Activated effector memory CD4-positive, alpha-beta T cell treated with Interleukin-2 at 50 U/mL for 16 hours (primary cell): Measurements from ENCODE around the gene NRCAM.

ENCODE experiments used
- DNase-seq: peaks from one replicate; pipeline ENCODE4 v3.0.0-alpha.2; 2020

NRCAM gene

DNA sequence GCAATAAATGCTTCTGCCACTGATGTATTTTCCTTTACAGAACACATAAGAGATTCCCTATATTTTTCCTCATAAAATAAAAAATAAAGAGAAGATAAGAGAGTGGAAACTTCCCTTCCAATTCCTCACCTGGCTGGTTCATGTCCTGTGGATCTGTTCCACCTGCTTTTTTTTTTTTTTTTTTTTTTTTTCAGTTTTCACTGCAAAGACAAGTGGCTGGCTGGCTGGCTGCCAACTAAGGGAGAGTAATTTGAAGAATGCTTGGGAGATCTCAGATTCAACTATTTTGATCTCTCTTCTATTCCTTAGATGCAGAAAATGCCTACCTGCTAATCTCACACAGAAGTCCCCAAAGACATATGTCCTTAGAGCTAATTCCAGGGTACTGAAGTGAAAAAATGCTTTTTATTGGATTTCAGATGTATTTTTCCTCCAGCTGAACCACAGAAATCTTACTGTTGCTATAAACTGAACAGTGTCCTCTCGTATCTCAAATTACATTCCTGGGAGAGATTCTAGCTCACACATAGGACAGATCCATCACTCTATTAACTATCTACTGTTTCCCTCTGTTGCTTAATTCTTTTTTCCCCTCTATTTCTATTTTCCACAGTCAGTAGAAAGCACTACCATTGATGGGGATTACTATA lies 120.8 kb downstream of the NRCAM start:
- no peak for DNase-seq

DNA sequence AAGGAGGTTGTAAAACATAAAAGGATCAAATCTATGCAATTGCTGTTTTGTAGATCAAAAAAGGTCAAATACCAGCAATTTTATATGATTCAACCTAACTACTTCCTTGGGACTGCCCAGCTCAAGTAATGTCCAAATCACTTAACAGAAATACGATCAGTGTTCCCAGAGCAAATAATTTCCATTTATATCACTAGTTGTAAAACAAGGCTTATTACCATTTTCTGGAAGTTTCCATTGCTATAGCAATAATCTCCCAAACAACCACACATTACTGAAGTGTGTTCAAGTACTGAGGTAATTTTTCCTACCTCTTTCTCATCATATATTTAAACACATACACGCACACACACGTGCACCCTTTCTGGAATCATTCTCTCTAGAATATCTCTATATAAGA lies 123.3 kb downstream of the NRCAM start:
- DNase-seq = no peak

DNA sequence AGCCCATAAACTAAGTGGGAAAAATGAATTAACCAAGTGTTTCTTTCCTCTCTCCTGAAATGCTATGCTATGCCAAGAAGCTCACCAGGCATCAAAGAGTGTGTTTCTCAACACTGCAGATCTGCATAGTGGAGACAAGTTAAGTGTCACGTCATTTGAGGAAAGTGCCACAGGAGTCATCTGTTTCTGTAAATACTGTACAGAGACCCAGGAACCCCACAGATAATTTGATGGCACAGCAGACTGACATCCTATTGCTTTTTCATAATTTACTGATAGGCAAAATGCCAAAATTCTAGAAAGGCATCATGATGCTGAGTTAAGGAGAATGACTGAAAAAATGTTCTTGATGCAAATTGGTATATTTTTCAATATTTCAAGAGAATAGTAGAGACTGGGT lies 124.3 kb downstream of the NRCAM start:
- no peak for DNase-seq

DNA sequence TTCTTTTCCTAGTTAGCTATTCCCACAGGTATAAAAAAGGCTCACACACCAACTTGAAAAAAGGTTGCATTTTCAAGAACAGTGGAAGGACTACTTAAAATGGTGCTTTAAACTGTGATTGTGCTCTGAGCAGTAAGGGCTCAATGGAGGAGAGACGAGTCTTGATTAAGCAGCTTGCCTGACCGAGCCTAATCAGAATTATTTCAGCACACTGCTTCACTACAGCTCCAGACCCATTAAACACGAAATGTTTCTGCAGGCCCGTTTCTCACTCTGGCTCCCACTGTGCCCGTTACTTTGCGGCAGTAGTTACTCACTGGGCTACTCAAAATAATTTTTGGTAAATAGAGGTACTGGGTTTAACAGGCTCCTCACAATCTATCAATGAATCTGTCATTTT lies 126.0 kb downstream of the NRCAM start:
- no peak for DNase-seq

DNA sequence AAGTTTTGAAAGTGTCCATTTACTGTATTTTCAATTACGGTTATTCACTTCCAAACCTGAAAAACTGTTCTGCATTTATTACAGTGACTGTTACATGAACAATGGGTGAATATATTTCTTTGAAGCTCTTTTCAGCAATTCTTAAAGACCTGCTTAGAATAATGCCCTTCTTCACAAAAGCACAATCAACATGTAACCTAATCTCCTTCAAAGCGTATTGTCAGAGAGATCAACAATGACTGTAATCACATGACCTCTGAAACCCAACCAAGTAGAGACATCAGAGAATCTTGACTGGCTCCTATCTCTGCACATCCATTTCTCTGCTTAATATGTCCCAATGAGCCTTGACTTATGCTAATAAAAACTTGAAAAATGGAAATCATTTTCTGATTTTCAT lies 126.7 kb downstream of the NRCAM start:
- no peak for DNase-seq

DNA sequence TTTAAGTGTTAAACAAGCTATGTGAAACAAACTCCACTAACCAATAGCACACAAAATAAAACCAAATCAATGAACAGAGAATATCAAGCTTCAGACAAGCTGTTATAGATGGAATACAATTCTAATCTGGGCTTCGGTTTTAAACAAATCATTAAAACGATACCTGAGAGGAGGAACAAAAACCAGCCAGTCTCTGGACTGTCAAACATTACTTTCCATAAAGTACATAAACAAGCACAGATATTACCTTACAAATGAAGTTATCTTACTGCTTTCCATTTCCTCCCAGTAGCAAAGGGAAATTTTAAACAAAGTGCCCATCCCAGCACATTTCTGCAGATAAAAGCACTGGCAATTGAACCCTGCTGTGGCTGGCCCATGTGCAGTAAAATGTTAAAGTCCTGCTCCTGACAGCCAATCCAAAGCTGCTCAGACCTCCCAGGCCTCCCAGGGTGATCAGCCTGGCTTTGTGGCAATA lies 128.0 kb downstream of the NRCAM start:
- DNase-seq = no peak

DNA sequence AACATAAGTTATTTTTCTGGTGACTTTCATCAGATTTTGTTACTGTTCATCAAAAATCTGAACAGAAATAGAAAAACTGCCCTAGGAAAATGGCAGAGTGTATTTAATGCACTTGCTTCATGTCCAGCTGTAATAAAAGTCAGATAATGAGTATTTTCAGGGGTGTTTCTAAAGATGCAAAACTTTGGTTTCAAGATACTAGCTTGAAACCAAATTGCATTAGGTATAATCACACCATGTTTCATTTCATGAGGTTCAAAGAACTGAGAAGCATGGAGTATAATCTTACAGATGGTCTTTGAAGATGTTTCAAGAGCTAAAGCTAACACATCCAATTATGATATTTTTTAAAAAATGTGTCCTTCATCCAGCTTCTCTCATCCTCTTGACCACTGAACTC lies 128.9 kb downstream of the NRCAM start:
- no peak for DNase-seq

DNA sequence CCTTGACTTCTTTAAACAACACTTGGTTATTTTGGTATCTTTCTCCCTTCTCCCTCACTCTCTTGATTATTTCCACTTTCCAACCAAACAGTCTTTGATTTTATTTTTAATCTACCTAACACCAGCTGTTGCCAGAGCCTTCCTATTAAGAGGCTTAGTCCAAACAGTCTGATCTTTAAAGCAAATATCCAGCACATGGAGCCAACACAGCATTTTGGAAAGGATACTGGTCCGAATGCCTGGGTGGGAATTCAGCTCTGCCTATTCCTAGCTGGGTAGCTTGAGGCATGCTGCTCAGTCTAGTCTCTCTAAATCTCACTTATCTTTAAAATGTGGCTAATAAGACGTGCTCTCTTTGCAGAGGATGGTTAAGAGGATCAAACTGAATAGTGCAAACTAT lies 129.3 kb downstream of the NRCAM start:
- no peak for DNase-seq

DNA sequence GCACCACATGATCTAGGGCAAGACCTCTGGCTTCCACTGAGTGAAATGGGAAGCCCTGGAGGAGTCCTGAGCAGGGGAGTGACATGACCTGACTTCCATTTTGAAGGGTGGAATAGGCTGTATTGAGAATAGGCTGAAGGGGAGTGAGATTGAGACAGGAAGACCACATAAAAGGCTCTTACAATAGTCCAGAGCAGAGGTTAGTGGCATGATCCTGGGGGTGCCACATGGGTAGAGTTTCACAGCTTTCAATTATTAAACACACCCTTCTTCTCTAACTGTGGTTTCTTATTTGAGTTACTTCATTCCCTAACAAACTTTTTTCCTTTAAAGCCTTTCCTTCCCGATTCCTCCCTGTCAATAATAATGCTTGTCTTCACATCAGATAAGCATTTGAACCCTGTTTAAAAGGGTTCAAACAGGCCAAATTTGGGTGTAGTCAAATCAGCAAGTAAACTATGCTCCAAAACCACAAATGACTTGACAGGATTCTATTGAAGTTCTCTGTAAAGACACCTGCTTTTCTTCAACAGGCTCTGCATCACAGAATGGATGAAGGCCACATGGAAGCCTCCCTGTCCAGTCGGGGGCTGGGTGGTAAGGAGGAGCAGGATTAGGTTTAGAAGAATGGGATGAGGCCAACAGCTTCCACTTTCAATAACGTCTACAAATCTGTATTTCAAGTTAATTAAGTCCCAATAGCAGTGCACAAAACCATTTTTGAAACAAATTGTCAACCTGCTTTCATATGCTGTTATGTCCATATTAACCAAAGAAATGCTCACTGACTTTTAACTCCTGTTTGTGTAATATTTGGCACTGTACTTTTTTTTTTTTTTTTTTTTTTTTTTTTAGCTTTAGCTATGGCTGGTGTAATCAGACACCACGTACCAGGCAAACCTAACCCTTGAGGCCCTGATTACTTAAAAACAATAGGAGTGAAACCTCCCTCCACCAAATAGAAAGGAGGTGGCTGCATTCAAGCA lies 131.9 kb downstream of the NRCAM start:
- no peak for DNase-seq

DNA sequence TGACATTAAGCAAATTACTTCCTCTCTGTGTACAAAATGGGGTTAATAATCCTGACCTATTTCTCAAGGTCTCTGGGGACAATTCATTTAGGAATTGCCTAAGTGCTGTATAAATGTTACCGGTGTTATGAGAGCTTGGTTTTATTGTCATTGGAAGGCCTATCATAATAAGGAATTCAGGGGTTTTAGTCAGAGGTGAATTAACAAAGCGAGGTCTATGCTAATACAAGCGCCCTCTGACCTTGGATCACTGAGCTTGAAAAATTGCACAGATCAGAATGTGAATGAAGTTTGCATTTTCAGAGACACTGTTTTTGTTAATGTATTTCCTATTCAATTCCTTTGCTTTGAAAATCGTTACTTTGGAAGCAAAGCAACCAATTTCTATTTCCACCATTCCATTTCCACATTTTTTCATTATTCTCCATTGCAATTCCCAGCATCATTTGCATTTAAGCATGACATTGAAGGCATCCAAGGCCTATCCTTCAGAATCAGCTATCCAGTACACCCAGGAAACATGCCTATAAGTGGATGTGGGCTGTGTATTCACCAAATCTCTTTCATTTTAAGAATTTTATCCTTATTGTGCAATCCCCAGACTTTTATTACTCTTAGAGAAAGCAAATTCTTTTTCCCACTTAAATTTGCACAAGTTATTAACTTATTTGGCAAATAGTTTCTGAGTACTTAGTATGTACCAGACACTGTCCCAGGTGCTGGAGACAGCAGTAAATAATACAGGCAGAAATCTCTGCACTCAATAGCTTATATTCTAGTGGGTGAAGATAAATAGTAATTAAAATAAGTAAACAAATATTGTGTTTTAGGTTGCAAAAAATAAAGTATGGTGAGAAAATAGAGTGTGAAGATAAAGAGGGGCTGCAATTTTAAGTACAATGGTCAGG lies 133.1 kb downstream of the NRCAM start:
- no peak for DNase-seq

DNA sequence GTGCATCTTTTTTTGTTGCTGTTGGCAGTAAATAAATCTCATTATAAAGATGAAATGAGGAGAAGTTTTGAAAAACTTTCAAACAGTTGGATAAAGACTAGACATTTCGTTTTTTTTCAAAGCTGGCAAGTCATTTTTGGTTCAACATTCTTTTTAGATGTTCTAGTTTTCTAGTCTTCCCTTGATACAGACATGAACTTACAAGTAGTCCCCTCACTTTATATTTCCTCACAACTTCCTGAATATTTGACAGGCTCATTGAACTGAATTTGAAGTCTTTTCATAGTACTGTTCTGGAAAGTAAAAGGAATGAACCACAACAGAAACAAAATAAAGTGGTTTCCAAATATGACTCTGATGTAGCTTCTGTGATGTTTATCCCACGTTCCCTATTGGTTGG lies 134.2 kb downstream of the NRCAM start:
- DNase-seq = no peak

DNA sequence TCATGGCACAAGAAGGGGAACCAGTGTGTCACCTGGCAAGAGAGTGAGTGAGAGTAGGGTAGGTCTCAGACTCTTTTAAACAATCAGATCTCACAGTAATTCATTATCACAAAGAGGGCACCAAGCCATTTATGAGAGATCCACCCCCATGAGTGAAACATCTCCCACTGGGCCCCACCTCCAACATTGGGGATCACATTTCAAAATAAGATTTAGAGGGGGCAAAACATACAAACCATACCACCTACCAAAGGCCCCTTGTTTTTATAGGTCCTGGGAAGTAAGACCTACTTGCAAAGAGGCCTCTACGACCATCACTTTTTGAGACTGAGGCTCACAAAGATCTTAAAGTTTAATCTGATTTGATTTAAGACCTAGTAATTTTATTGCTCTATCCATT lies 134.9 kb downstream of the NRCAM start:
- DNase-seq = no peak

DNA sequence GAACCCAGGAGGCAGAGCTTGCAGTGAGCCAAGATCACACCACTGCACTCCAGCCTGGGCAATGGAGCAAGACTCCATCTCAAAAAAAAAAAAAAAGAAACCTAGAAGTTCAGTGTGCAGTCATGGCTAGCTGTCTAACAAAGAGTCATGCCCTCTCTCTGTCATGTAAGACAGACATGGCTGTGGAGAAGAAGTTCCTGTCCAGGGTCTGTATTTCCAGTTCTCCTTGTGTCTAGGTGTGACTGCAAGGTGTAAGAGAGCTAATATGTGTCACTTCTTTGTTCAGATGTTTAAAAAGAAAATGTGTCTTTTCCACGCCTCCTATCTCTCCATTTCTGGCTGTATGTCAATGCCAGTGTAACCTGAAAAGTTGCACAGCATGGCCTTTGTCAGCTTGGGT lies 139.5 kb downstream of the NRCAM start:
- DNase-seq = no peak

DNA sequence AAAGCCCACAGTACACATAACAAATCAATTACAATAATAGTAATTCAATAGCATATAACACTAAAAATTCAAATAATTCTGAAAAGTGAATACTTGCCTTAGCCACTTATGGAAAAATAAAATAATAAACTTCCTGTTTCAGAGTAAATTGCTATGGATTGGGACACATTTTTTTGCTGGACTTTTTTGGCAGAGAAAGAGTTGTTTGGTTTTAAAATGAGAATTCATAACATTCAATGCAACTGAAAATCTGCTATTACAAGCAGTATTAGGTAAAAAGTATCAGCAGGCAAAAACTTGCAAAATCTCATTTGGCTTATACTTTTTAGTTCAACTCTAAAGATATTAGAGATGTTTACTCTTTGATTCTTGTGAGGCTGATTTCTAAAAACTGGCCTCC lies 141.7 kb downstream of the NRCAM start:
- no peak for DNase-seq

DNA sequence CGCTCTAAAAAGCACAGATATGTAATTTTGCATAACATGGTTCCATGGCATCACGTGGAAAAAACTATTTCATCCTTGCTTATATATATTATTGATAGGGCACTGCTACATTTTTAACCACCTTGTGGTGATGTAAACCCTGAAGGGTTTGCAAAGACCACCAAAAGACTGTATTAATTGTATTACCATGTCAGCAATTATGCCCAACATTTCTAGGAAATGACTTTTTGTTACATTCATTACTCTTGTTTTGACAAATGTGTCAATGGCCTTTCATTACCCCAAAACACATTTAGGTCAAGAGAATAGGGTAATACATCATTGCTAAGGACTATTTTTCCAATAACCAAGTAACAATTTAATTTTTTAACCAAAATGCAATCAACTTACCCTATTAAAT lies 142.2 kb downstream of the NRCAM start:
- no peak for DNase-seq

DNA sequence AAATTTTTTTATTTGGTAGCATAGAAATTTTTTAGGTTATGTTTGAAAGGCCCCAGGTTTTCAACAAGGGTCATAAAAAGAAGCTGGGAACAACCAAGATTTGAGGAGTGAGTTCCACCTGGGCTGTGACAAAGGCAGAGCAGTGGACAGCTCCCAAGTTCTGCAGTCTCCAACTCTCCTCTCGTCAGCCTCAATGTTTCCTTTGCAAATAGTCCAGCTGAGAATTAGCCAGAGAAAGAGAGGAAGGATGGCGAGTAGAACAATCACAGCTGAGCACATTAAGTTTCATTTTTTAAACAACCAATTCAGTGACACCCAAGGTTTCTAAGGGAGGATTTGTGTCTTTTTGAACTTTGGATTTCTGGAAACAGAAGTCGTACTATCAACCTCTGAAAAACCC lies 143.2 kb downstream of the NRCAM start:
- no peak for DNase-seq

DNA sequence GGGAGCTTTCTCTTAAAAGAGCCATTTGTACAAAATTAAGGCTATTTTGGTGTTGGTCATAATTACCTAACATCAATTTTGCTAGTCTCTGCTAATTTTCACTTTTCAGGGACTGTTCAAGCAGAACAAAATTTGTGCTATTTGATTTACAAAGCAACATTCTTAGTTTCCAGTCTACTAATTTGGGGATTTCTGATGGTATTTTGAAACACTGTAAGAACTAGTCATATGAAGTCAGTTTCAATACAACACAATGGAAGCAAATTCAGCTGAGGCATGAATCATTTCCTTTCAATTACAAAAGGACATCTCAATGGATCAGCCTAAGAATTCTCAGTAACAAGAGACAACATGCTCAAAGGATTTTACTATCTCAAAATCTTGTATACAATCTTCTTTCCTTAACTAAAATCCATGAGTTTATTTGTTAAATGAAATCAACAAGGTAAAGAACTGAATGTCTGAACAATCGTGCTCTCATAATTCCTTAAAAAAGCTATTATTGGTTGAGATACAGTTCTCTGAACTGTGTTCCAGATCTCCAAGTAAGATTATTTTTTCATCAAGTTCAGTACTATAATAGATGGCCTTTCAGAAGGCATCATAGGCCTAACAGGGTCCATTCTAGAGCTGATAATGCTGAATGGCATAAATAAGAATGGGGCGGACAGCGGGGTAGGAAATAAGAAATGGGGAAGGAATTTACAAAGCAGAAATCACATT lies 144.6 kb downstream of the NRCAM start:
- no peak for DNase-seq

DNA sequence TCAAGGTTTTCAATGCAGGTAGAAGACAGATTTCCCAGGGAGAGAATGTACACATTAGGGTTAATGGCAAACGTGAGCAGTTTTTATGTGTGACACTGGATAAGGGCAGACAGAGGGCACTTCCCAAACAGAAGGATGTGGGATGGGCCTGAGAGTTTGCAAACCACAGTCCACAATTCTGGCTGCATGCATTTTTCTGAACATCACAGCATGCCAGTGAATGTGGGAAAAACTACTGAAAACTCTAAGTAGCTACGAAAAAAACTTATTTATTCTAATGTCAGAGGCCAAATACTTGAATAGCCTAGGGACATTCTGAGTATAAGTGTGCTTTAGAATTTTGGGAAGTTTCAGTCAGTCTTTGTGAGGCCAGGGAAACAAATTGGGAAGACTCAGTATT lies 145.9 kb downstream of the NRCAM start:
- DNase-seq = no peak

DNA sequence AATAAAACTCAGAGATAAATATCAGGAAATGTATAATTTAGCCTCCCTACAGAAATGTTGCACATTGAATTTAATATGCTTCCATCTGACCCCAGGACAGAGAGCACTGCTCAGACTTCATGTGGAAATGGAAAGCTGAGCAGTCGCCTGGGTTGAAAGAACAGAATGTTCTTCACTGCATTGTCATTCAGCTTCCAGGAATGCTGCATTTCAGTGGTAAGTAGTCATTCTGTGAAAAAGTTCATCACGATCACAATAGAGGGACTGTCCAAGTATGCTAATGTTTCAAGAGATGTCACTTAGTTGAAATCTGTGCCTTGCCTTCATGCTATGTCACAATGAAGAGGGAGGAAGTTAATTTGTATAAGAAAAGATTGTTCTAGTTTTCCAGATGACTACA lies 147.3 kb downstream of the NRCAM start:
- DNase-seq = no peak

DNA sequence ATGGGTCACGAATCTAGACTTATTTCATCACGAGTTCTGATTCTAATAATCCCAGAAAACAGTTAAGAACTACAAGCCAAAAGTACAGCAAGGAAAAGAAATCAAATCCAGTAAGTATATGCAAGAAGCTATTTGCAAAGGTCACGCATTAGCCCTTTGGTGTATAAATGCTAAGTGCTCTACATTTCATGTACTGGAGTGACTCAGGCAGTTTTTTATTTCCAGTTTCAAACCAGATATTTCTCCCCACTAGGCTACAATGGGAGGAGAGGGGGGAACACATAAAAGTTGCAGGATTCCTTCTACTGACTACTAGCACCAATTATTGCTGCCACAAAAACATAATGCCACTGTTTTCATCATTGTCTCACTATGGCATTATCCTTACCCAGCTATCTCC lies 148.0 kb downstream of the NRCAM start:
- DNase-seq = no peak

DNA sequence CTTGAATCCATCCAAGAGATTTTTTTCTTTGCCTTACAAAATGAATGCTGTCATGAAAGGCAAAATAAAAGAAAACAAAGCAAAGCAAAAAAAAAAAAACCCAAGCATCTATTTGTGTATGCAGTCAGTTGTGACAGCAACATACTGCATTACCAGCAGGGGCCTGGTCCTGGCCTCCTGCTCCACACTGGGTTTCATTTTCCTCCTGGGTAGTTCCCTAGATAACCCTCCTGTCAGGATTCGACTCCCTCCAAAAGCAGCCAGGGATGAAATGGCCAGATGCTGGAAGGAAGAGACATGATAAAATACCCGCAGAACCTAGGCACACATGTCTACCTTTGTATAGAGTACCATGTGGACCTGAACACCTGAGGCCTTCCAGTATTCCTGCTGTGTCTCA lies 148.6 kb downstream of the NRCAM start:
- DNase-seq = no peak

DNA sequence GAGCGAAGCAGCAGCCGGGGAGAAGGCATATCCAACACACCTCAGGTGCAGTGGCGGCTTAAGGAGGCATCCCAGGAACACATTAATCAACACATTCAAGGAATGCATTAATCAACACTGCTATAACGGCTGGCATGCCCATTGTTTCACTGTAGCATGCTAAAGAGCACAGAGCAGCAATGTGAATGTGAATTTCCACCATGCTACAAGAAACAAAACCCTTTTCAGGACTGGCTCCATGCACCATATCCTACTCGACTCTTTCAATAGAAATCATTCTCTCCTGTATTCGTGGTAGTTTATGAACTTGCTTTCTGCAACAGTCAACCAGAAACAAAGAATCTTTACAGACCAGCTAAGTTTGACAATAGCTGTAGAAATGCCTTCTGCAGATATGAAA lies 149.0 kb downstream of the NRCAM start:
- DNase-seq = no peak

DNA sequence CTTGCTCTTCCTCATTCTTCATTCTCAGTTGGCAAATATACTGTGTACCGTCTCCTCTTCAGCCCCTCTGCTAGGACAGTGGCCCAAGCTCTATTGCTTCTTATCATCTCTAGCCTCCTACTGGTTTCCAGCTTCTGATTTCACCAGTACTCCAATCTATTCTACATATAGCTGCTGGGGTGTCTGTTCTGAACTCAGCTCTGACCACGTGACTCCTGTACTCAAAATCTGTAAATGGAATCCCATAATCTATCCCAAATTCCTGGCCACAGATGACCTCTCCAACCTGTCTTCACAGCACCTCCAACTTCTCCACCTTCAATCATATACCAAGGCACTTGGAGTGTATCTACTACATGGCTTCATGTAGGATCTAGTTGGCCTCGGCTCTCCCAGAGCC lies 152.9 kb downstream of the NRCAM start:
- no peak for DNase-seq
